ENCODE data around the gene SLC22A7.
"Not testable (repeated sequence)": the region's sequence is repeated elsewhere in the genome, so short reads cannot be mapped to it uniquely, and the experiment has no call there.

SLC22A7 gene

GRCh38 chr6:43338243-43338642 is 40.2 kb downstream of the SLC22A7 start:
- DNase-seq (ENCODE audit: low spot score) = no peak

- DNase-seq (ENCODE audit: low spot score) = no peak
Observed at GRCh38 chr6:43339168-43339567, 41.1 kb downstream of the SLC22A7 start.

- DNase-seq (ENCODE audit: low spot score) = not testable (repeated sequence)
Observed at GRCh38 chr6:43346243-43346642, 48.2 kb downstream of the SLC22A7 start.

DNA sequence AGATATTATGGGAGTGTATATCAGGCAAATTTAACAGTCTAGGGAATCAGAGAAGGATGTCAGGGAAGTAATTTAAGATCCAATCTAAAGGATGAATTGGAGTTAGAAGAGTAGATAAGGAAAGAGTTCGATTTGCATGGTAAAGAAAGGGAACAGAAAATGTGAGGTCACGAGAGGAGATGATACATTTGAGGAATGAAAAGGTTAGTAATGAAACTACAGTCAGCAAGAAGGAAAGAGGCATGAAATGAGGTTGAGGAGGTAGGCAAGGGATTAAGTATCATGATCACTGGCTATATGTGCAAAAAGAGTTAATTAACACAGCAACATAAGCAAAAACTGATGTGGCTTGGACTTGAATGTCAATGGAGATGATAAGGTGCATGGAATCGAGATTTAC is 49.0 kb downstream of the SLC22A7 start:
- no peak for DNase-seq (ENCODE audit: low spot score)

DNA sequence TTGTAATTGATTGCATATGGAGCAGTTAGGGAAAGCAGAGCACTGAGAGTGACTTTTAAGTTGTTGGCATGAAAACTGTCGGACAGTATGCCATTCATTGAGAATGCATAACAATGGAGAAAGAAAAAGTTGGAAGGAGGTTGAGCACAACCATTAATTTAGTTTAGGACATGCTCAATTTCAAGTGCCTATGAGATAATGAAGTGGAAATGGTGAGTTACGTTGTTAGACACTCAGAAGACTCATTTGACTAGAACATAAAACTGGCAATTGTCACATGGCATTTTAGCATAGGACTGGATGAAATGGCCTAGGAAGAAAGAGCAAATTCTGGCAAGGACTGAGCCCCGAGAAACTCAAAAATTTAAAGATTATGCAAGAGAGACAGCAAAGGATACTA is 49.4 kb downstream of the SLC22A7 start:
- no peak for DNase-seq (ENCODE audit: low spot score)

GRCh38 chr6:43351951-43352350 is 53.9 kb downstream of the SLC22A7 start:
- not testable (repeated sequence) for DNase-seq (ENCODE audit: low spot score)

All from GM03348 (cell line).